Raji (cell line): Measurements from ENCODE around the gene TRIM48.
"Not testable (repeated sequence)": the region's sequence is repeated elsewhere in the genome, so short reads cannot be mapped to it uniquely, and the experiment has no call there.

Experiments
- POLR2A ChIP-seq: IDR thresholded peaks from 2 replicates; pipeline ENCODE4 v1.6.1; 2011; ENCODE audit warnings: low read depth, low read length, control low read depth; ENCODE audit not compliant: insufficient read depth

TRIM48 gene

DNA sequence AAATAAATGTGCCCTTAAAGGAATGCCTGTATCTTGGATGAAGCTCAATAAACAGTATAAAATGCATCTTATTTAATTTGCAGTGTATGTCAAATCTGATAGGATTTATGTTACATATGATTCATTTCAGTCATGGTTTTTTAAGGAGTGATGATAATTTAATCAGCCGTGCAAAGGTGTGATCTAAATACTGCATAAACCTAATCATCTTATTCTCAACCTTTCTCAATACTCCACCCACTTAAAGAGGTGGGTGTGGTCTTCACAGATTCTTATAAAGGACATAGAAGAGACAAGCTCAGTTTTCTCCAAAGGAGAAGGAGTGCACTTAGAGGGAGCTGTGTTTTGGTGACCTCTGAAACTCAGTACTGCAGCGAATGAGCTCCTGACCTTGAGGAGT, at the start of gene TRIM48:
TRIM48 (plus strand) TSS at position 301 of the 400 bp plus-strand sequence. CDS start 113 bp downstream, outside the sequence.
- not testable (repeated sequence) for TF ChIP-seq POLR2A

GRCh38 chr11:55263081-55263480, 1.1 kb downstream of the TRIM48 start:
- TF ChIP-seq POLR2A: no peak
